ENCODE measurements around the gene DAPK1. TPM values are rescaled to one million over a fixed set of nuclear protein-coding genes. Genes with fewer than 3 reads are reported as not detected.

DAPK1 gene
- total RNA-seq, 1 donor from 2014 or later = 0.79 TPM

- no peak for FAIRE-seq
Observed at GRCh38 chr9:87478226-87478992, 19.3 kb upstream of the DAPK1 start.

GRCh38 chr9:87479801-87480201 lies 17.9 kb upstream of the DAPK1 start:
- no peak for DNase-seq (ENCODE audit: low read depth)

More at GRCh38 chr9:87478226-87478992, 19.3 kb upstream of the DAPK1 start:
- no peak for TF ChIP-seq CTCF (IDR thresholded peaks at IDR 0.05; ENCODE audit: insufficient read depth, low read length, severe bottlenecking)
- no peak overlapping the region for H3K4me3 ChIP-seq (ENCODE audit: low read depth, low read length)
- H3K27me3 ChIP-seq (ENCODE audit: control insufficient read depth, insufficient read depth, low read length) = no peaks in the 10 kb centered on the region
- DNase-seq (ENCODE audit: low read depth) = no peak
- no peaks in the 10 kb centered on the region for H3K36me3 ChIP-seq (ENCODE audit: control insufficient read depth, insufficient read depth, low read length)

GRCh38 chr9:87481890-87482855 lies 15.5 kb upstream of the DAPK1 start:
- FAIRE-seq (no peak), DNase-seq (ENCODE audit: low read depth) (no peak)
- Histone ChIP-seq H3K27me3 (ENCODE audit: control insufficient read depth, insufficient read depth, low read length) (no peaks in the 10 kb centered on the region), H3K36me3 (ENCODE audit: control insufficient read depth, insufficient read depth, low read length) (no peaks in the 10 kb centered on the region), H3K4me3 (ENCODE audit: low read depth, low read length) (no peak overlapping the region)
- no peak for TF ChIP-seq CTCF (IDR thresholded peaks at IDR 0.05; ENCODE audit: insufficient read depth, low read length, severe bottlenecking)

More at GRCh38 chr9:87479801-87480201, 17.9 kb upstream of the DAPK1 start:
- Histone ChIP-seq H3K36me3 (ENCODE audit: control insufficient read depth, insufficient read depth, low read length) (no peaks in the 10 kb centered on the region), H3K4me3 (ENCODE audit: low read depth, low read length) (no peak overlapping the region), H3K27me3 (ENCODE audit: control insufficient read depth, insufficient read depth, low read length) (no peaks in the 10 kb centered on the region)
- FAIRE-seq = no peak
- TF ChIP-seq CTCF (IDR thresholded peaks at IDR 0.05; ENCODE audit: insufficient read depth, low read length, severe bottlenecking) = no peak

- Histone ChIP-seq H3K4me3 (ENCODE audit: low read depth, low read length) (no peak overlapping the region), H3K27me3 (ENCODE audit: control insufficient read depth, insufficient read depth, low read length) (no peaks in the 10 kb centered on the region), H3K36me3 (ENCODE audit: control insufficient read depth, insufficient read depth, low read length) (no peaks in the 10 kb centered on the region)
- no peak for FAIRE-seq
- DNase-seq (ENCODE audit: low read depth) = no peak
- no peak for TF ChIP-seq CTCF (IDR thresholded peaks at IDR 0.05; ENCODE audit: insufficient read depth, low read length, severe bottlenecking)
Observed at GRCh38 chr9:87490225-87490624, 7.4 kb upstream of the DAPK1 start.

GRCh38 chr9:87490907-87491306 lies 6.8 kb upstream of the DAPK1 start:
- Histone ChIP-seq H3K27me3 (ENCODE audit: control insufficient read depth, insufficient read depth, low read length) (no peaks in the 10 kb centered on the region), H3K36me3 (ENCODE audit: control insufficient read depth, insufficient read depth, low read length) (no peaks in the 10 kb centered on the region), H3K4me3 (ENCODE audit: low read depth, low read length) (no peak overlapping the region)
- no peak for TF ChIP-seq CTCF (IDR thresholded peaks at IDR 0.05; ENCODE audit: insufficient read depth, low read length, severe bottlenecking)
- FAIRE-seq = no peak
- no peak for DNase-seq (ENCODE audit: low read depth)
